ENCODE measurements around the gene PAPPA2.

DNA sequence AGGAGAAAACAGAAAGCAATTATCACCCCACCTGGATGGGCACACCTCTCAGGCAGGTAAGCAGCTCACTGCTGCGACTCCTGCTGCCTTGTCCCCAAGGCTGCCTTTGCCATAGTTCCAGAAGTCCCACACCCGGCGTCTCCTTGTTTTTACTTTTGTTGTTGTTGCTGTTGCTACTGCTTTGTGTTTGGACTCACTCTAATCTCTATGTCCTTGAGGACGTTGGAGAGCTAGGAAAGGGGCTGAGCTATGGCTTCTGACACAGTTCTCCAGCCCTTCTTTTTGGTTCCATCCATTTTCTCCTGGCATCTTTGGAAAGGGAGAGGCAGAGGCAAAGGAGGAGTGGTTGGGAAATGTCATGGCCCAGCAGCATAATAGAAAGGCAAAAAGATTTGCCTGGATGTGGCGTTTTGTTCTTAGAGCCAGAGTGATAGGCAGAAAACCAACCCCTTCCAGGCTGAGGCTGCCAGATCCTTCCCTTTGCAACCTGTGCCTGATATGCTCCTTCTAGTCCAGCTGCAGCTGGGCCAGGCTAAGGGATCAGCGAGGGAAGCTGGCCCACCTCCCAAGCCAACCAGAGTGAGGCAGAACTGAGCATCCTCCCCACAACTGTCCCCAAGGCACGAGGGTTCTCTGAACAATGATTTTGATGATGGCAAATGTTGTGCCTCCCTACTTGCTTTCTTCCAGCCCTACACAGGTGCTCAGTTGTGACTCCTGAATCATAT, 430.8 kb downstream of the PAPPA2 start:
- TF ChIP-seq POLR2A (IDR thresholded peaks at IDR 0.05; ENCODE audit: low read depth, low read length) (no peak), IRF4 (IDR thresholded peaks at IDR 0.05; ENCODE audit: low read depth, low read length) (no peak), BHLHE40 (IDR thresholded peaks at IDR 0.05; ENCODE audit: borderline replicate concordance in 1 of 2, low read depth in 2 of 2, low read length in 1 of 2) (no peak), RAD21 (IDR thresholded peaks at IDR 0.05; ENCODE audit: insufficient read depth, low read depth, low read length) (no peak)
- TF ChIP-seq, protein P1, sequence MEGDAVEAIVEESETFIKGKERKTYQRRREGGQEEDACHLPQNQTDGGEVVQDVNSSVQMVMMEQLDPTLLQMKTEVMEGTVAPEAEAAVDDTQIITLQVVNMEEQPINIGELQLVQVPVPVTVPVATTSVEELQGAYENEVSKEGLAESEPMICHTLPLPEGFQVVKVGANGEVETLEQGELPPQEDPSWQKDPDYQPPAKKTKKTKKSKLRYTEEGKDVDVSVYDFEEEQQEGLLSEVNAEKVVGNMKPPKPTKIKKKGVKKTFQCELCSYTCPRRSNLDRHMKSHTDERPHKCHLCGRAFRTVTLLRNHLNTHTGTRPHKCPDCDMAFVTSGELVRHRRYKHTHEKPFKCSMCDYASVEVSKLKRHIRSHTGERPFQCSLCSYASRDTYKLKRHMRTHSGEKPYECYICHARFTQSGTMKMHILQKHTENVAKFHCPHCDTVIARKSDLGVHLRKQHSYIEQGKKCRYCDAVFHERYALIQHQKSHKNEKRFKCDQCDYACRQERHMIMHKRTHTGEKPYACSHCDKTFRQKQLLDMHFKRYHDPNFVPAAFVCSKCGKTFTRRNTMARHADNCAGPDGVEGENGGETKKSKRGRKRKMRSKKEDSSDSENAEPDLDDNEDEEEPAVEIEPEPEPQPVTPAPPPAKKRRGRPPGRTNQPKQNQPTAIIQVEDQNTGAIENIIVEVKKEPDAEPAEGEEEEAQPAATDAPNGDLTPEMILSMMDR (IDR thresholded peaks at IDR 0.05 in 2 of 3, conservative IDR thresholded peaks at IDR 0.05 in 1 of 3; ENCODE audit: control insufficient read depth in 2 of 3, extremely low read depth in 1 of 3, insufficient read depth in 1 of 3, low read depth in 3 of 3, low read length in 3 of 3), result no peak
